IMR-90 (cell line): ENCODE data around the gene SPP2. TPM values are rescaled to one million over a fixed set of nuclear protein-coding genes. Genes with fewer than 3 reads are reported as not detected.

Experiments used
- ATAC-seq: fragments of 200-7000 bp; cut with Tn5 transposase; 2 replicates; pipeline ENCODE4 v1.9.1; 2020; ENCODE audit warnings: low read depth, mild to moderate bottlenecking, moderate library complexity
- BruUV-seq: library from RNA; stranded (reverse); fragments of 400-500 nt; replicated peaks from 2 replicates; lab custom pipeline; 2021; lab: Mats Ljungman, UMichigan
- CTCF ChIA-PET: fragments of 300-600 bp; formaldehyde crosslinking; extraction: SDS; loops from one replicate; lab custom pipeline; 2021; ENCODE audit warnings: antibody characterized with exemption; lab: Yijun Ruan, JAX
- POLR2A ChIA-PET: fragments of 300-600 bp; sonication (Branson Sonifier 250); formaldehyde crosslinking; loops from one replicate; lab custom pipeline; 2022; ENCODE audit warnings: antibody characterized with exemption; ENCODE audit not compliant: unreplicated experiment; lab: Charles Lee
- DNase-seq: peaks from one replicate; pipeline ENCODE4 v3.0.0; 2013
- H2AFZ ChIP-seq: replicated peaks from 2 replicates; pipeline ENCODE3; 2013; ENCODE audit warnings: low read length, mild to moderate bottlenecking; ENCODE audit not compliant: poor library complexity
- H2AK5ac ChIP-seq: 2 replicates; pipeline ENCODE4 v1.6.1; 2013; ENCODE audit warnings: low read depth, low read length, inconsistent platforms
- H2AK9ac ChIP-seq: replicated peaks from 2 replicates; pipeline ENCODE3; 2013; ENCODE audit warnings: mild to moderate bottlenecking, low read depth, low read length, moderate library complexity; ENCODE audit not compliant: poor library complexity
- H2BK120ac ChIP-seq: 2 replicates; pipeline ENCODE4 v1.6.1; 2013; ENCODE audit warnings: low read depth, low read length, inconsistent platforms
- H2BK15ac ChIP-seq: 3 replicates; pipeline ENCODE4 v1.6.1; 2013; ENCODE audit warnings: low read depth, low read length, inconsistent platforms
- H2BK20ac ChIP-seq: 2 replicates; pipeline ENCODE4 v1.6.1; 2013; ENCODE audit warnings: low read depth, mild to moderate bottlenecking, inconsistent platforms, low read length, moderate library complexity
- H2BK5ac ChIP-seq: 2 replicates; pipeline ENCODE4 v1.6.1; 2013; ENCODE audit warnings: mild to moderate bottlenecking, low read depth, low read length, inconsistent platforms; ENCODE audit not compliant: poor library complexity, severe bottlenecking
- H3K14ac ChIP-seq: replicated peaks from 2 replicates; pipeline ENCODE4 v1.6.1; 2013; ENCODE audit warnings: low read depth, low read length, inconsistent platforms
- H3K18ac ChIP-seq: 2 replicates; pipeline ENCODE4 v1.6.1; 2013; ENCODE audit warnings: low read depth, low read length, control low read depth
- H3K23ac ChIP-seq: 2 replicates; pipeline ENCODE4 v1.6.1; 2013; ENCODE audit warnings: low read depth, low read length, inconsistent platforms
- H3K27ac ChIP-seq: 2 replicates; pipeline ENCODE4 v1.5.1; 2013; ENCODE audit warnings: mild to moderate bottlenecking, control low read depth, low read length; ENCODE audit not compliant: insufficient read depth
- H3K27me3 ChIP-seq: 2 replicates; pipeline ENCODE4 v1.6.1; 2013; ENCODE audit warnings: low read length; ENCODE audit not compliant: control insufficient read depth, insufficient read depth
- H3K36me3 ChIP-seq: 2 replicates; pipeline ENCODE4 v1.6.1; 2013; ENCODE audit warnings: low read length, mixed read lengths; ENCODE audit not compliant: control insufficient read depth, insufficient read depth
- H3K4ac ChIP-seq: 2 replicates; pipeline ENCODE4 v1.6.1; 2013; ENCODE audit warnings: low read depth, low read length, inconsistent platforms
- H3K4me1 ChIP-seq: 2 replicates; pipeline ENCODE4 v1.6.1; 2013; ENCODE audit warnings: low read length, mixed read lengths; ENCODE audit not compliant: control insufficient read depth, insufficient read depth
- H3K4me2 ChIP-seq: 2 replicates; pipeline ENCODE4 v1.6.1; 2013; ENCODE audit warnings: low read depth, mild to moderate bottlenecking, control low read depth, low read length, moderate library complexity
- H3K4me3 ChIP-seq: 2 replicates; pipeline ENCODE4 v1.5.1; 2013; ENCODE audit warnings: low read depth, mild to moderate bottlenecking, control low read depth, low read length, moderate library complexity; ENCODE audit not compliant: insufficient read depth
- H3K56ac ChIP-seq: 2 replicates; pipeline ENCODE4 v1.6.1; 2013; ENCODE audit warnings: low read length, inconsistent platforms; ENCODE audit not compliant: insufficient read depth; ENCODE audit errors: extremely low read depth
- H3K79me1 ChIP-seq, 2 experiments: 2 replicates each; pipeline ENCODE4 v1.6.1; 2013; ENCODE audit warnings: low read length in 2 of 2, inconsistent platforms in 1 of 2, low read depth in 1 of 2
- H3K9ac ChIP-seq: 2 replicates; pipeline ENCODE4 v1.6.1; 2013; ENCODE audit warnings: low read depth, low read length, control low read depth
- H3K9me1 ChIP-seq: 2 replicates; pipeline ENCODE4 v1.6.1; 2013; ENCODE audit warnings: low read length, inconsistent platforms; ENCODE audit not compliant: insufficient read depth
- H3K9me3 ChIP-seq: 2 replicates; pipeline ENCODE4 v1.6.1; 2013; ENCODE audit warnings: low read length; ENCODE audit not compliant: control insufficient read depth, insufficient read depth
- H4K20me1 ChIP-seq: 2 replicates; pipeline ENCODE4 v1.6.1; 2013; ENCODE audit warnings: low read length, inconsistent platforms; ENCODE audit not compliant: insufficient read depth
- H4K5ac ChIP-seq: 2 replicates; pipeline ENCODE4 v1.6.1; 2013; ENCODE audit warnings: mild to moderate bottlenecking, low read depth, low read length, control low read depth
- H4K8ac ChIP-seq, 2 experiments: 2 replicates each; pipeline ENCODE4 v1.6.1; 2013; ENCODE audit warnings: low read depth in 2 of 2, low read length in 2 of 2, control low read depth in 1 of 2, inconsistent platforms in 1 of 2
- H4K91ac ChIP-seq: 2 replicates; pipeline ENCODE4 v1.6.1; 2013; ENCODE audit warnings: low read depth, low read length, inconsistent platforms; ENCODE audit not compliant: insufficient read depth
- BHLHE40 ChIP-seq: fragments of 150-350 bp; IDR thresholded peaks from 2 replicates; pipeline ENCODE4 v1.6.1; 2016; ENCODE audit warnings: mild to moderate bottlenecking, low read depth, low read length
- FOS ChIP-seq: fragments of 150-350 bp; IDR thresholded peaks from 2 replicates; pipeline ENCODE4 v1.6.1; 2016; ENCODE audit warnings: low read depth, low read length
- POLR2A ChIP-seq: IDR thresholded peaks from 2 replicates; pipeline ENCODE4 v1.6.1; 2012; ENCODE audit warnings: mild to moderate bottlenecking, low read depth, low read length
- WGBS, 2 experiments: methylation state at CpG; one replicate each; pipeline versions ENCODE4 v1.1.5 to v1.1.7; 2013; ENCODE audit warnings: missing lambda C conversion rate in 2 of 2; ENCODE audit not compliant: insufficient read length in 1 of 2; ENCODE audit errors: extremely low coverage in 2 of 2; 5-methylcytosine and 5-hydroxymethylcytosine counted together
- dilution Hi-C: fragments of 300-500 bp; cut with HindIII; formaldehyde crosslinking; loops from one replicate; pipeline ENCODE4 v1.14.3; 2018; ENCODE audit warnings: low sequenced_read_pairs; ENCODE audit not compliant: unreplicated experiment
- in situ Hi-C: fragments of 300-500 bp; cut with MboI; formaldehyde crosslinking; loops from 3 replicates; pipeline ENCODE4 v1.14.3; 2019; ENCODE audit warnings: low sequenced_read_pairs, inconsistent platforms, mixed read lengths
- intact Hi-C: fragments of 100-400 bp; cut with micrococcal nuclease; formaldehyde crosslinking; loops from 2 replicates; pipeline ENCODE4 v1.10.0; 2022
- polyA plus RNA-seq, 3 experiments: library from polyadenylated mRNA; depleted of rRNA; stranded (reverse); fragments of >200 nt; gene quantifications; 2 replicates each; pipeline ENCODE4 v1.2.3, GENCODE V29; 2012; ENCODE audit warnings: low replicate concordance in 1 of 3
- total RNA-seq: library from RNA; depleted of rRNA; stranded (reverse); fragments of >200 nt; gene quantifications from 2 replicates; pipeline ENCODE4 v1.2.3, GENCODE V29; 2012
- TF ChIP-seq, protein P1 (sequence below): fragments of 150-350 bp; IDR thresholded peaks from 2 replicates; pipeline ENCODE4 v1.6.1; 2017; ENCODE audit warnings: mild to moderate bottlenecking, antibody characterized with exemption, low read length, low read depth

The SPP2 gene
- total and polyA plus RNA-seq, 2 of the 4 experiments (the other 2 are of a cell fraction): not detected

DNA sequence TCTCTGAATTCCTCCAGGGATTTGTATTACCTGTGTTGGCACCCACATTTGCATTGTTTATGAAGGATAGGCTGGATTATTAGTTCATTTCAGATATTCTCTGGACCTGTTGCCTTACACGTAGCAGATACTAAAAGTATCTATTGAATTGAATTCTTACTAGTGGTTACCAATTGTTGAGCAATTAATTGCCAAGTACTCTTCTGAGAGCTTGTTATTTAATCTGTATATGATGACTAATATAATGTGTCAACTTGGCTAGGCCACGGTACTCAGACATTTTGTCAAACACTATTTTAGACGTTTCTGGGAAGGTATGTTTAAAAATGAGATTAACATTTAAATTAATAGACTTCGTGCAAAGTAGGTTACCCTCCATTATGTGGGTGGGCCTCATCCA is 2.5 kb upstream of the SPP2 start:
- DNase-seq (no peak), ATAC-seq (no peak)
- TF ChIP-seq POLR2A (no peak), BHLHE40 (no peak), FOS (no peak)
- TF ChIP-seq, protein P1, sequence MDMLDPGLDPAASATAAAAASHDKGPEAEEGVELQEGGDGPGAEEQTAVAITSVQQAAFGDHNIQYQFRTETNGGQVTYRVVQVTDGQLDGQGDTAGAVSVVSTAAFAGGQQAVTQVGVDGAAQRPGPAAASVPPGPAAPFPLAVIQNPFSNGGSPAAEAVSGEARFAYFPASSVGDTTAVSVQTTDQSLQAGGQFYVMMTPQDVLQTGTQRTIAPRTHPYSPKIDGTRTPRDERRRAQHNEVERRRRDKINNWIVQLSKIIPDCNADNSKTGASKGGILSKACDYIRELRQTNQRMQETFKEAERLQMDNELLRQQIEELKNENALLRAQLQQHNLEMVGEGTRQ: no peak
- H3K4me3 ChIP-seq: no peak overlapping the region
- H3K4me1 ChIP-seq: peaks cover 2% of the 10 kb centered on the region; the same call in 1 of the 2 replicates
- H3K9me3 ChIP-seq: 0 out of 2 replicates have a peak, but pooled peaks cover 3% of the 10 kb centered on the region
- H3K4me2 ChIP-seq: no peak overlapping the region
- no peak overlapping the region for H3K56ac ChIP-seq
- H2BK5ac ChIP-seq: no peak overlapping the region
- no peak overlapping the region for H2BK20ac ChIP-seq
- no peak overlapping the region for H3K9ac ChIP-seq
- in situ Hi-C loops: no loop called here
- no peak overlapping the region for H4K8ac ChIP-seq
- H3K18ac ChIP-seq: no peak overlapping the region
- ChIA-PET POLR2A (no interaction called here), CTCF (no interaction called here)
- H3K27me3 ChIP-seq: peaks cover 3% of the 10 kb centered on the region; the same call in 1 of the 2 replicates
- H2AK9ac ChIP-seq: no peak overlapping the region
- no peaks in the 10 kb centered on the region for H3K36me3 ChIP-seq
- intact Hi-C loops: no loop called here
- H3K4ac ChIP-seq: no peak overlapping the region
- dilution Hi-C loops: no loop called here
- no peak overlapping the region for H4K5ac ChIP-seq
- no peak overlapping the region for H2AFZ ChIP-seq
- 100% methylated on average over 1 of the region's 4 CpGs; no CpG with 5 or more reads in 1 of the 2 experiments for WGBS, 2 experiments
- no peaks in the 10 kb centered on the region for H3K9me1 ChIP-seq
- H3K79me1 ChIP-seq: no peaks in the 10 kb centered on the region
- H4K20me1 ChIP-seq: no peaks in the 10 kb centered on the region
- no peak overlapping the region for H3K23ac ChIP-seq
- no peak overlapping the region for H2AK5ac ChIP-seq
- no peak overlapping the region for H4K91ac ChIP-seq
- no peak overlapping the region for H3K27ac ChIP-seq
- no peak overlapping the region for H3K14ac ChIP-seq
- no peak overlapping the region for H2BK15ac ChIP-seq
- BruUV-seq: no TSS peak
- H2BK120ac ChIP-seq: no peak overlapping the region
